Measurements from ENCODE around the gene CRYBG2.

The CRYBG2 gene

GRCh38 chr1:26344147-26344920 lies 9.6 kb downstream of the CRYBG2 start:
- H3K4me1 ChIP-seq (ENCODE audit: control insufficient read depth in 1 of 2, insufficient read depth in 1 of 2, low read depth in 1 of 2, low read length in 1 of 2), result peaks cover 0 to 5% of the 10 kb centered on the region in 2 experiments
- TF ChIP-seq CTCF (IDR thresholded peaks at IDR 0.05), result no peak
- no peak overlapping the region for H3K4me3 ChIP-seq (ENCODE audit: low read depth in 1 of 2, low read length in 1 of 2)
- H3K36me3 ChIP-seq, result no peaks in the 10 kb centered on the region
- H3K27me3 ChIP-seq, result peaks cover 14% of the 10 kb centered on the region
- H3K9me3 ChIP-seq, result no peaks in the 10 kb centered on the region
- no peak overlapping the region for H3K27ac ChIP-seq

GRCh38 chr1:26340047-26340481 lies 13.9 kb downstream of the CRYBG2 start:
- no peak overlapping the region for H3K27ac ChIP-seq
- no peak for TF ChIP-seq CTCF (IDR thresholded peaks at IDR 0.05)
- H3K9me3 ChIP-seq, result no peaks in the 10 kb centered on the region

GRCh38 chr1:26338670-26339069 lies 15.3 kb downstream of the CRYBG2 start:
- no peaks in the 10 kb centered on the region for H3K36me3 ChIP-seq
- no peak overlapping the region for H3K4me3 ChIP-seq (ENCODE audit: low read depth in 1 of 2, low read length in 1 of 2)
- H3K27ac ChIP-seq, result no peak overlapping the region
- H3K4me1 ChIP-seq (ENCODE audit: control insufficient read depth in 1 of 2, insufficient read depth in 1 of 2, low read depth in 1 of 2, low read length in 1 of 2), result peaks cover 32 to 33% of the 10 kb centered on the region in 2 experiments
- no peaks in the 10 kb centered on the region for H3K9me3 ChIP-seq
- H3K27me3 ChIP-seq, result peaks cover 39% of the 10 kb centered on the region
- no peak for TF ChIP-seq CTCF (IDR thresholded peaks at IDR 0.05)

More at GRCh38 chr1:26340047-26340481, 13.9 kb downstream of the CRYBG2 start:
- no peak overlapping the region for H3K4me3 ChIP-seq (ENCODE audit: low read depth in 1 of 2, low read length in 1 of 2)
- peaks cover 39% of the 10 kb centered on the region for H3K27me3 ChIP-seq
- peaks cover 18 to 19% of the 10 kb centered on the region in 2 experiments for H3K4me1 ChIP-seq (ENCODE audit: control insufficient read depth in 1 of 2, insufficient read depth in 1 of 2, low read depth in 1 of 2, low read length in 1 of 2)
- H3K36me3 ChIP-seq, result no peaks in the 10 kb centered on the region

GRCh38 chr1:26337625-26338024 lies 16.3 kb downstream of the CRYBG2 start:
- Histone ChIP-seq H3K27ac (no peak overlapping the region), H3K27me3 (peaks cover 33% of the 10 kb centered on the region), H3K9me3 (no peaks in the 10 kb centered on the region), H3K4me3 (ENCODE audit: low read depth in 1 of 2, low read length in 1 of 2) (no peak overlapping the region), H3K4me1 (ENCODE audit: control insufficient read depth in 1 of 2, insufficient read depth in 1 of 2, low read depth in 1 of 2, low read length in 1 of 2) (peaks cover 41 to 42% of the 10 kb centered on the region in 2 experiments), H3K36me3 (no peaks in the 10 kb centered on the region)
- no peak for TF ChIP-seq CTCF (IDR thresholded peaks at IDR 0.05)

- H3K27ac ChIP-seq, result no peak overlapping the region
- H3K9me3 ChIP-seq, result no peaks in the 10 kb centered on the region
- no peak for TF ChIP-seq CTCF (IDR thresholded peaks at IDR 0.05)
- H3K27me3 ChIP-seq, result peaks cover 30% of the 10 kb centered on the region
- H3K4me1 ChIP-seq (ENCODE audit: control insufficient read depth in 1 of 2, insufficient read depth in 1 of 2, low read depth in 1 of 2, low read length in 1 of 2), result peaks cover 41 to 42% of the 10 kb centered on the region in 2 experiments
- no peaks in the 10 kb centered on the region for H3K36me3 ChIP-seq
- no peak overlapping the region for H3K4me3 ChIP-seq (ENCODE audit: low read depth in 1 of 2, low read length in 1 of 2)
Measured at GRCh38 chr1:26337206-26337535, 16.8 kb downstream of the CRYBG2 start.

Data from neutrophil (primary cell).